C4-2B (cell line): ENCODE data around the gene SEMG1.

Experiments used
- ZFX ChIP-seq: fragments of 450-650 bp; IDR thresholded peaks from 2 replicates; pipeline ENCODE4 v1.6.1; 2017
- TF ChIP-seq, protein P1 (sequence below): fragments of 450-650 bp; conservative IDR thresholded peaks from 2 replicates; pipeline ENCODE4 v1.5.1; 2017; ENCODE audit warnings: mild to moderate bottlenecking

GRCh38 chr20:45183084-45183483 is 23.7 kb upstream of the SEMG1 start:
- TF ChIP-seq, protein P1, sequence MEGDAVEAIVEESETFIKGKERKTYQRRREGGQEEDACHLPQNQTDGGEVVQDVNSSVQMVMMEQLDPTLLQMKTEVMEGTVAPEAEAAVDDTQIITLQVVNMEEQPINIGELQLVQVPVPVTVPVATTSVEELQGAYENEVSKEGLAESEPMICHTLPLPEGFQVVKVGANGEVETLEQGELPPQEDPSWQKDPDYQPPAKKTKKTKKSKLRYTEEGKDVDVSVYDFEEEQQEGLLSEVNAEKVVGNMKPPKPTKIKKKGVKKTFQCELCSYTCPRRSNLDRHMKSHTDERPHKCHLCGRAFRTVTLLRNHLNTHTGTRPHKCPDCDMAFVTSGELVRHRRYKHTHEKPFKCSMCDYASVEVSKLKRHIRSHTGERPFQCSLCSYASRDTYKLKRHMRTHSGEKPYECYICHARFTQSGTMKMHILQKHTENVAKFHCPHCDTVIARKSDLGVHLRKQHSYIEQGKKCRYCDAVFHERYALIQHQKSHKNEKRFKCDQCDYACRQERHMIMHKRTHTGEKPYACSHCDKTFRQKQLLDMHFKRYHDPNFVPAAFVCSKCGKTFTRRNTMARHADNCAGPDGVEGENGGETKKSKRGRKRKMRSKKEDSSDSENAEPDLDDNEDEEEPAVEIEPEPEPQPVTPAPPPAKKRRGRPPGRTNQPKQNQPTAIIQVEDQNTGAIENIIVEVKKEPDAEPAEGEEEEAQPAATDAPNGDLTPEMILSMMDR, result no peak
- no peak for TF ChIP-seq ZFX
